SU-DHL-6 (cell line): Measurements from ENCODE around the gene SLC9A5.

Source experiments
- H2AFZ ChIP-seq: fragments of 200-600 bp; sonication (generic); 2 replicates; pipeline ENCODE4 v1.6.1; 2014; ENCODE audit warnings: low read depth, mild to moderate bottlenecking, moderate library complexity, mixed read lengths, antibody characterized with exemption, low read length; ENCODE audit not compliant: severe bottlenecking
- H3F3A ChIP-seq: fragments of 200-600 bp; shearing (Covaris generic); 2 replicates; pipeline ENCODE4 v1.6.0; 2016; ENCODE audit warnings: antibody characterized with exemption, mild to moderate bottlenecking; ENCODE audit not compliant: insufficient read depth
- H3K27ac ChIP-seq: fragments of 200-600 bp; sonication (generic); 2 replicates; pipeline ENCODE4 v1.5.1; 2016; ENCODE audit warnings: low read depth, mild to moderate bottlenecking, low read length, moderate library complexity, mixed read lengths
- H3K27me3 ChIP-seq: fragments of 200-600 bp; sonication (generic), shearing (Covaris generic); 2 replicates; pipeline ENCODE4 v1.6.0; 2014; ENCODE audit warnings: mild to moderate bottlenecking, low read length
- H3K36me3 ChIP-seq: fragments of 200-600 bp; sonication (generic); 2 replicates; pipeline ENCODE4 v1.6.1; 2014; ENCODE audit warnings: mild to moderate bottlenecking, low read length, mixed read lengths
- H3K4me2 ChIP-seq: fragments of 300-600, 200-600 bp; shearing (Covaris generic), sonication (generic); 2 replicates; pipeline ENCODE4 v1.6.0; 2014; ENCODE audit warnings: low read length, low read depth, mild to moderate bottlenecking; ENCODE audit not compliant: poor library complexity, severe bottlenecking
- H3K4me3 ChIP-seq: fragments of 200-600 bp; sonication (generic); 2 replicates; pipeline ENCODE4 v1.5.1; 2014; ENCODE audit warnings: antibody characterized with exemption, low read length, mild to moderate bottlenecking, mixed read lengths; ENCODE audit not compliant: insufficient read depth, poor library complexity, severe bottlenecking
- H3K79me2 ChIP-seq: fragments of 200-600 bp; sonication (generic); 2 replicates; pipeline ENCODE4 v1.6.1; 2014; ENCODE audit warnings: mild to moderate bottlenecking, low read length, moderate library complexity; ENCODE audit not compliant: insufficient read depth
- H3K9ac ChIP-seq: fragments of 200-600 bp; sonication (generic); 2 replicates; pipeline ENCODE4 v1.7.0; 2014; ENCODE audit warnings: mild to moderate bottlenecking, low read length
- H3K9me2 ChIP-seq: fragments of 200-600 bp; sonication (generic); replicated peaks from 2 replicates; pipeline ENCODE4 v1.6.1; 2014; ENCODE audit warnings: low read length; ENCODE audit not compliant: insufficient read depth
- H3K9me3 ChIP-seq: fragments of 200-600 bp; sonication (generic); 2 replicates; pipeline ENCODE4 v1.6.1; 2014; ENCODE audit warnings: low read length, mixed read lengths; ENCODE audit not compliant: insufficient read depth
- H4K20me1 ChIP-seq: fragments of 200-600 bp; sonication (generic); 2 replicates; pipeline ENCODE4 v1.6.1; 2014; ENCODE audit warnings: low read depth, mild to moderate bottlenecking, antibody characterized with exemption, low read length, moderate library complexity, mixed read lengths
- CTCF ChIP-seq: fragments of 200-600 bp; sonication (generic); IDR thresholded peaks from one replicate; pipeline ENCODE4 v1.5.1; 2017; ENCODE audit warnings: antibody characterized with exemption, mild to moderate bottlenecking, low read length, moderate library complexity; ENCODE audit not compliant: insufficient read depth, poor library complexity, severe bottlenecking
- EZH2phosphoT487 ChIP-seq: fragments of 200-600 bp; sonication (generic), shearing (Covaris generic); conservative IDR thresholded peaks from 2 replicates; pipeline ENCODE4 v1.6.1; 2018; ENCODE audit warnings: mild to moderate bottlenecking, antibody characterized with exemption, low read length, moderate library complexity, mixed read lengths

SLC9A5 gene

GRCh38 chr16:67228905-67229304 lies 19.9 kb upstream of the SLC9A5 start:
- H3K9me3 ChIP-seq, result no peaks in the 10 kb centered on the region

GRCh38 chr16:67229906-67230808 lies 18.6 kb upstream of the SLC9A5 start:
- Histone ChIP-seq H3K27ac (no peak overlapping the region), H3K4me2 (no peak overlapping the region), H2AFZ (no peak overlapping the region), H3F3A (no peaks in the 10 kb centered on the region), H3K9me2 (no peaks in the 10 kb centered on the region), H3K9me3 (no peaks in the 10 kb centered on the region), H3K27me3 (no peaks in the 10 kb centered on the region), H3K4me3 (no peak overlapping the region), H3K36me3 (no peaks in the 10 kb centered on the region), H4K20me1 (no peaks in the 10 kb centered on the region), H3K9ac (no peak overlapping the region), H3K79me2 (peaks cover 11% of the 10 kb centered on the region)
- no peak for TF ChIP-seq CTCF
- no peak for TF ChIP-seq EZH2phosphoT487

More at GRCh38 chr16:67228905-67229304, 19.9 kb upstream of the SLC9A5 start:
- H4K20me1 ChIP-seq, result no peaks in the 10 kb centered on the region
- no peak overlapping the region for H3K4me3 ChIP-seq
- H3K27me3 ChIP-seq, result no peaks in the 10 kb centered on the region
- H3F3A ChIP-seq, result no peaks in the 10 kb centered on the region
- H3K36me3 ChIP-seq, result no peaks in the 10 kb centered on the region
- H3K27ac ChIP-seq, result no peak overlapping the region
- H3K9me2 ChIP-seq, result no peaks in the 10 kb centered on the region
- no peak overlapping the region for H3K9ac ChIP-seq
- no peak overlapping the region for H2AFZ ChIP-seq
- H3K4me2 ChIP-seq, result no peak overlapping the region
- TF ChIP-seq EZH2phosphoT487 (no peak), CTCF (no peak)
- H3K79me2 ChIP-seq, result peaks cover 11% of the 10 kb centered on the region

GRCh38 chr16:67230809-67231660 lies 17.7 kb upstream of the SLC9A5 start:
- Histone ChIP-seq H3K9ac (no peak overlapping the region), H2AFZ (no peak overlapping the region), H3K36me3 (no peaks in the 10 kb centered on the region), H3K9me3 (no peaks in the 10 kb centered on the region), H3K79me2 (peaks cover 11% of the 10 kb centered on the region), H3K27me3 (no peaks in the 10 kb centered on the region), H3F3A (no peaks in the 10 kb centered on the region), H3K4me3 (no peak overlapping the region), H4K20me1 (no peaks in the 10 kb centered on the region), H3K9me2 (no peaks in the 10 kb centered on the region), H3K4me2 (no peak overlapping the region), H3K27ac (no peak overlapping the region)
- TF ChIP-seq EZH2phosphoT487, result no peak
- no peak for TF ChIP-seq CTCF
